HEK293 (cell line): Measurements from ENCODE around the gene CFAP73.

Source experiments
- CTCF ChIA-PET: fragments of 350-600 bp; formaldehyde crosslinking; extraction: SDS; loops from one replicate; lab custom pipeline; 2021; ENCODE audit warnings: antibody characterized with exemption; lab: Yijun Ruan, JAX
- POLR2A ChIA-PET: fragments of 300-600 bp; formaldehyde crosslinking; extraction: SDS; loops from one replicate; lab custom pipeline; 2020; ENCODE audit warnings: antibody characterized with exemption, inconsistent platforms; lab: Yijun Ruan, JAX
- H3K27ac ChIP-seq: fragments of 200-500 bp; sonication (Bioruptor generic); 2 replicates; pipeline ENCODE4 v1.5.1; 2014; ENCODE audit warnings: low read depth, low read length, control low read depth, inconsistent platforms; ENCODE audit errors: extremely low read depth
- H3K36me3 ChIP-seq, 2 experiments: fragments of 200-500 bp in 1 of 2; sonication (Bioruptor generic) in 1 of 2; 1 replicate in 1 of 2; 2 replicates in 1 of 2; pipeline ENCODE4 v1.5.1; 2014 to 2017; ENCODE audit warnings: inconsistent platforms in 2 of 2, low read length in 2 of 2; ENCODE audit not compliant: control insufficient read depth in 2 of 2, insufficient read depth in 1 of 2
- H3K4me1 ChIP-seq: fragments of 200-500 bp; sonication (Bioruptor generic); 2 replicates; pipeline ENCODE4 v1.5.1; 2014; ENCODE audit warnings: mild to moderate bottlenecking, low read length, inconsistent platforms; ENCODE audit not compliant: control insufficient read depth, insufficient read depth
- H3K4me3 ChIP-seq: 2 replicates; pipeline ENCODE4 v1.5.1; 2011; ENCODE audit warnings: low read depth, mild to moderate bottlenecking, control low read depth, low read length, moderate library complexity
- H3K9me3 ChIP-seq: fragments of 200-500 bp; sonication (Bioruptor generic); 2 replicates; pipeline ENCODE4 v1.5.1; 2014; ENCODE audit warnings: low read depth, low read length, inconsistent platforms; ENCODE audit not compliant: control insufficient read depth, insufficient read depth
- HIC1 ChIP-seq: fragments of 450-650 bp; formaldehyde crosslinking; IDR thresholded peaks from 2 replicates; pipeline ENCODE4 v1.5.1; 2016; ENCODE audit warnings: missing biosample characterization, missing genetic modification characterization
- KLF1 ChIP-seq: fragments of 450-650 bp; formaldehyde crosslinking; IDR thresholded peaks from 2 replicates; pipeline ENCODE4 v1.5.1; 2016; ENCODE audit warnings: missing biosample characterization, missing genetic modification characterization
- KLF7 ChIP-seq: fragments of 450-650 bp; formaldehyde crosslinking; IDR thresholded peaks from 2 replicates; pipeline ENCODE4 v1.5.1; 2016; ENCODE audit warnings: missing biosample characterization, missing genetic modification characterization, borderline replicate concordance
- KLF9 ChIP-seq: fragments of 450-650 bp; formaldehyde crosslinking; IDR thresholded peaks from 2 replicates; pipeline ENCODE4 v1.5.1; 2016; ENCODE audit warnings: missing biosample characterization, missing genetic modification characterization, low read depth
- PATZ1 ChIP-seq: fragments of 450-650 bp; formaldehyde crosslinking; IDR thresholded peaks from 2 replicates; pipeline ENCODE4 v1.5.1; 2016; ENCODE audit warnings: missing biosample characterization, missing genetic modification characterization
- PRDM6 ChIP-seq: fragments of 450-650 bp; formaldehyde crosslinking; IDR thresholded peaks from 2 replicates; pipeline ENCODE4 v1.5.1; 2017; ENCODE audit warnings: missing biosample characterization, missing genetic modification characterization
- ZFP37 ChIP-seq: fragments of 450-650 bp; formaldehyde crosslinking; IDR thresholded peaks from 2 replicates; pipeline ENCODE4 v1.5.1; 2016; ENCODE audit warnings: missing biosample characterization, missing genetic modification characterization
- ZNF10 ChIP-seq: fragments of 450-650 bp; formaldehyde crosslinking; IDR thresholded peaks from 2 replicates; pipeline ENCODE4 v1.5.1; 2017; ENCODE audit warnings: missing biosample characterization, missing genetic modification characterization
- ZNF114 ChIP-seq: fragments of 450-650 bp; formaldehyde crosslinking; IDR thresholded peaks from 2 replicates; pipeline ENCODE4 v1.5.0; 2017; ENCODE audit warnings: missing biosample characterization, missing genetic modification characterization
- ZNF157 ChIP-seq: fragments of 450-650 bp; formaldehyde crosslinking; IDR thresholded peaks from 2 replicates; pipeline ENCODE4 v1.5.1; 2016; ENCODE audit warnings: missing biosample characterization, missing genetic modification characterization
- ZNF311 ChIP-seq: fragments of 450-650 bp; formaldehyde crosslinking; IDR thresholded peaks from 2 replicates; pipeline ENCODE4 v1.5.1; 2017; ENCODE audit warnings: missing biosample characterization, missing genetic modification characterization, borderline replicate concordance
- ZNF362 ChIP-seq: fragments of 450-650 bp; formaldehyde crosslinking; IDR thresholded peaks from 2 replicates; pipeline ENCODE4 v1.5.1; 2016; ENCODE audit warnings: missing biosample characterization, missing genetic modification characterization
- ZNF398 ChIP-seq: fragments of 450-650 bp; formaldehyde crosslinking; IDR thresholded peaks from 2 replicates; pipeline ENCODE4 v1.5.1; 2017; ENCODE audit warnings: missing biosample characterization, missing genetic modification characterization
- ZNF501 ChIP-seq: fragments of 450-650 bp; formaldehyde crosslinking; IDR thresholded peaks from 2 replicates; pipeline ENCODE4 v1.5.1; 2016; ENCODE audit warnings: missing biosample characterization, missing genetic modification characterization
- ZNF645 ChIP-seq: fragments of 450-650 bp; formaldehyde crosslinking; IDR thresholded peaks from 2 replicates; pipeline ENCODE4; 2016; ENCODE audit warnings: missing biosample characterization, missing genetic modification characterization
- ZSCAN30 ChIP-seq: fragments of 450-650 bp; IDR thresholded peaks from 2 replicates; pipeline ENCODE4 v1.5.1; 2018; ENCODE audit warnings: missing biosample characterization, mild to moderate bottlenecking, missing genetic modification characterization, moderate library complexity

CFAP73 gene

GRCh38 chr12:113099764-113100163, 49.8 kb upstream of the CFAP73 start:
- Histone ChIP-seq H3K36me3 (no peaks in the 10 kb centered on the region), H3K4me1 (no peaks in the 10 kb centered on the region), H3K27ac (no peak overlapping the region), H3K4me3 (no peak overlapping the region), H3K9me3 (no peaks in the 10 kb centered on the region)
- TF ChIP-seq ZNF10 (tag by site-specific recombination): no peak
- no peak for TF ChIP-seq PRDM6 (tag by site-specific recombination)
- no peak for TF ChIP-seq KLF9 (tag by site-specific recombination)
- TF ChIP-seq ZNF645 (tag by site-specific recombination): no peak
- no peak for TF ChIP-seq ZNF362
- TF ChIP-seq KLF1: no peak
- no peak for TF ChIP-seq ZNF114
- no peak for TF ChIP-seq ZNF311
- TF ChIP-seq ZNF501 (tag by site-specific recombination): no peak
- POLR2A ChIA-PET: no interaction called here
- CTCF ChIA-PET: interaction anchor here (1.3 kb wide), 1 partner anchor 13 kb away, joined by 3 read pairs; no protein-coding TSS in a partner anchor

- CTCF ChIA-PET: interaction anchor here (0.6 to 1.9 kb wide), 3 partner anchors 11 to 53 kb away, joined by 3 to 8 read pairs (median 3); no protein-coding TSS in a partner anchor
- Histone ChIP-seq H3K4me1 (no peaks in the 10 kb centered on the region), H3K36me3 (no peaks in the 10 kb centered on the region), H3K4me3 (no peak overlapping the region), H3K9me3 (no peaks in the 10 kb centered on the region)
- TF ChIP-seq ZFP37 (no peak), PATZ1 (tag by site-specific recombination) (no peak), ZNF501 (tag by site-specific recombination) (no peak), ZNF398 (tag by site-specific recombination) (no peak), HIC1 (tag by site-specific recombination) (no peak), ZSCAN30 (tag by site-specific recombination) (no peak), ZNF157 (tag by site-specific recombination) (no peak), KLF7 (tag by site-specific recombination) (no peak)
- TF ChIP-seq, all 188 proteins: peak for 0
- no peak overlapping the region for H3K27ac ChIP-seq
- POLR2A ChIA-PET: no interaction called here
Measured at GRCh38 chr12:113101751-113102150, 47.8 kb upstream of the CFAP73 start.
